HepG2 (cell line): ENCODE data around the gene CNPY4. TPM values are rescaled to one million over a fixed set of nuclear protein-coding genes. Genes with fewer than 3 reads are reported as not detected.
A peak's percentile ranks its signal among the peaks of the same experiment; 100 is the strongest.

ENCODE experiments used
- CBX2 ChIP-seq, 2 experiments: fragments of 200-600 bp in 1 of 2; sonication (generic); formaldehyde crosslinking in 1 of 2; IDR thresholded peaks; 2 replicates each; pipeline versions ENCODE4 v1.7.0 to v1.8.1; 2018 to 2022; ENCODE audit warnings: low read depth in 2 of 2, low read length in 1 of 2, mild to moderate bottlenecking in 1 of 2, missing genetic modification reagents in 1 of 2
- DNMT1 ChIP-seq: sonication (generic); formaldehyde crosslinking; IDR thresholded peaks from 2 replicates; pipeline ENCODE4 v1.5.1; 2020; ENCODE audit warnings: mild to moderate bottlenecking, missing genetic modification reagents
- HINFP ChIP-seq: sonication (generic); formaldehyde crosslinking; IDR thresholded peaks from 2 replicates; pipeline ENCODE4 v1.4.0; 2020; ENCODE audit warnings: low read depth, mild to moderate bottlenecking, missing genetic modification reagents
- IRF9 ChIP-seq: sonication (generic); formaldehyde crosslinking; IDR thresholded peaks from 2 replicates; pipeline ENCODE4 v1.8.0; 2022; ENCODE audit warnings: missing genetic modification reagents, mild to moderate bottlenecking, borderline replicate concordance
- KDM3A ChIP-seq: IDR thresholded peaks from 2 replicates; pipeline ENCODE4 v1.6.1; 2018; ENCODE audit warnings: low read depth, missing compliant biosample characterization
- ZFX ChIP-seq: sonication (generic); formaldehyde crosslinking; IDR thresholded peaks from 2 replicates; pipeline ENCODE4 v1.4.0; 2020; ENCODE audit warnings: mild to moderate bottlenecking, low read depth, missing genetic modification reagents, moderate library complexity
- ZGPAT ChIP-seq: IDR thresholded peaks from 2 replicates; pipeline ENCODE4 v1.6.1; 2016; ENCODE audit warnings: mild to moderate bottlenecking
- ZMAT5 ChIP-seq: sonication (generic); formaldehyde crosslinking; IDR thresholded peaks from 2 replicates; pipeline ENCODE4 v1.5.0; 2020; ENCODE audit warnings: mild to moderate bottlenecking, low read depth, missing genetic modification reagents, borderline replicate concordance
- ZNF543 ChIP-seq: sonication (generic); formaldehyde crosslinking; IDR thresholded peaks from 2 replicates; pipeline ENCODE4 v1.4.0; 2020; ENCODE audit warnings: mild to moderate bottlenecking, missing genetic modification reagents
- ZNF589 ChIP-seq: sonication (generic); formaldehyde crosslinking; conservative IDR thresholded peaks from 2 replicates; pipeline ENCODE4 v1.8.0; 2022; ENCODE audit warnings: mild to moderate bottlenecking, moderate library complexity, missing genetic modification reagents
- ZNF792 ChIP-seq: IDR thresholded peaks from 2 replicates; pipeline ENCODE4 v1.6.1; 2016
- ZSCAN31 ChIP-seq: sonication (generic); formaldehyde crosslinking; IDR thresholded peaks from 2 replicates; pipeline ENCODE4 v1.5.0; 2020; ENCODE audit warnings: low read depth, mild to moderate bottlenecking, missing genetic modification reagents
- polyA plus RNA-seq, 8 experiments: library from polyadenylated mRNA; depleted of rRNA in 3 of 8; stranded (reverse) in 7 of 8; unstranded in 1 of 8; fragments of >200 nt; fragmentation: Illumina TruSeq in 4 of 8; extraction: Trizol in 4 of 8; gene quantifications; 2 replicates each; pipeline versions ENCODE4 v1.2.1 to v1.2.3, GENCODE V29; 2011 to 2016; ENCODE audit warnings: low read depth in 4 of 8, missing spikeins in 1 of 8, mixed read lengths in 1 of 8; ENCODE audit not compliant: insufficient read depth in 1 of 8
- total RNA-seq, 5 experiments: library from RNA; depleted of rRNA; stranded (reverse); fragments of >200 nt; fragmentation: Illumina TruSeq; extraction: Trizol; gene quantifications; 2 replicates each; pipeline ENCODE4 v1.2.3, GENCODE V29; 2016; ENCODE audit warnings: low read depth in 1 of 5
- TF ChIP-seq, protein P1 (sequence below): sonication (generic); formaldehyde crosslinking; conservative IDR thresholded peaks from 2 replicates; pipeline ENCODE4 v1.4.0; 2020; ENCODE audit warnings: missing genetic modification reagents
- TF ChIP-seq, protein P2 (sequence below): sonication (generic); formaldehyde crosslinking; conservative IDR thresholded peaks from 2 replicates; pipeline ENCODE4 v1.8.0; 2022; ENCODE audit warnings: low read depth, missing genetic modification reagents
- TF ChIP-seq, protein P3 (sequence below): sonication (generic); formaldehyde crosslinking; IDR thresholded peaks from 2 replicates; pipeline ENCODE4 v1.9.0; 2021; ENCODE audit warnings: missing genetic modification reagents, borderline replicate concordance
- TF ChIP-seq, protein P4 (sequence below): sonication (generic); formaldehyde crosslinking; IDR thresholded peaks from 2 replicates; pipeline ENCODE4 v1.5.0; 2020; ENCODE audit warnings: missing genetic modification reagents, mild to moderate bottlenecking, borderline replicate concordance

CNPY4 gene
- total and polyA plus RNA-seq, 2 of the 13 experiments (the other 11 are each of a cell fraction or from before 2014, with no cell fraction given) = 6.2 to 12.7 TPM

- TF ChIP-seq ZNF589 (CRISPR knock-in tag) (peak; percentile 81; the same call in 1 of the 2 replicates), ZMAT5 (CRISPR knock-in tag) (no peak), KDM3A (CRISPR knock-in tag) (0 out of 2 replicates have a peak, but pooled peaks have one; percentile 6), DNMT1 (CRISPR knock-in tag) (peak; percentile 76; the same call in 1 of the 2 replicates), ZSCAN31 (no peak), ZNF792 (CRISPR knock-in tag) (peak; percentile 14; the same call in 1 of the 2 replicates), ZFX (CRISPR knock-in tag) (peak; percentile 73), HINFP (CRISPR knock-in tag) (no peak), IRF9 (peak; percentile 63), ZNF543 (CRISPR knock-in tag) (no peak), CBX2 (IDR thresholded peaks at IDR 0.05; ENCODE audit: low read depth, low read length) (no peak), CBX2 (CRISPR knock-in tag; IDR thresholded peaks at IDR 0.05; ENCODE audit: low read depth) (no peak), ZGPAT (CRISPR knock-in tag) (no peak; the same call in 1 of the 2 replicates)
- TF ChIP-seq, protein P1, sequence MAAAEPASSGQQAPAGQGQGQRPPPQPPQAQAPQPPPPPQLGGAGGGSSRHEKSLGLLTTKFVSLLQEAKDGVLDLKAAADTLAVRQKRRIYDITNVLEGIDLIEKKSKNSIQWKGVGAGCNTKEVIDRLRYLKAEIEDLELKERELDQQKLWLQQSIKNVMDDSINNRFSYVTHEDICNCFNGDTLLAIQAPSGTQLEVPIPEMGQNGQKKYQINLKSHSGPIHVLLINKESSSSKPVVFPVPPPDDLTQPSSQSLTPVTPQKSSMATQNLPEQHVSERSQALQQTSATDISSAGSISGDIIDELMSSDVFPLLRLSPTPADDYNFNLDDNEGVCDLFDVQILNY (CRISPR knock-in tag) = no peak
- TF ChIP-seq, protein P2, sequence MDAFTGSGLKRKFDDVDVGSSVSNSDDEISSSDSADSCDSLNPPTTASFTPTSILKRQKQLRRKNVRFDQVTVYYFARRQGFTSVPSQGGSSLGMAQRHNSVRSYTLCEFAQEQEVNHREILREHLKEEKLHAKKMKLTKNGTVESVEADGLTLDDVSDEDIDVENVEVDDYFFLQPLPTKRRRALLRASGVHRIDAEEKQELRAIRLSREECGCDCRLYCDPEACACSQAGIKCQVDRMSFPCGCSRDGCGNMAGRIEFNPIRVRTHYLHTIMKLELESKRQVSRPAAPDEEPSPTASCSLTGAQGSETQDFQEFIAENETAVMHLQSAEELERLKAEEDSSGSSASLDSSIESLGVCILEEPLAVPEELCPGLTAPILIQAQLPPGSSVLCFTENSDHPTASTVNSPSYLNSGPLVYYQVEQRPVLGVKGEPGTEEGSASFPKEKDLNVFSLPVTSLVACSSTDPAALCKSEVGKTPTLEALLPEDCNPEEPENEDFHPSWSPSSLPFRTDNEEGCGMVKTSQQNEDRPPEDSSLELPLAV (CRISPR knock-in tag) = no peak
- TF ChIP-seq, protein P3, sequence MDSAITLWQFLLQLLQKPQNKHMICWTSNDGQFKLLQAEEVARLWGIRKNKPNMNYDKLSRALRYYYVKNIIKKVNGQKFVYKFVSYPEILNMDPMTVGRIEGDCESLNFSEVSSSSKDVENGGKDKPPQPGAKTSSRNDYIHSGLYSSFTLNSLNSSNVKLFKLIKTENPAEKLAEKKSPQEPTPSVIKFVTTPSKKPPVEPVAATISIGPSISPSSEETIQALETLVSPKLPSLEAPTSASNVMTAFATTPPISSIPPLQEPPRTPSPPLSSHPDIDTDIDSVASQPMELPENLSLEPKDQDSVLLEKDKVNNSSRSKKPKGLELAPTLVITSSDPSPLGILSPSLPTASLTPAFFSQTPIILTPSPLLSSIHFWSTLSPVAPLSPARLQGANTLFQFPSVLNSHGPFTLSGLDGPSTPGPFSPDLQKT = no peak
- TF ChIP-seq, protein P4, sequence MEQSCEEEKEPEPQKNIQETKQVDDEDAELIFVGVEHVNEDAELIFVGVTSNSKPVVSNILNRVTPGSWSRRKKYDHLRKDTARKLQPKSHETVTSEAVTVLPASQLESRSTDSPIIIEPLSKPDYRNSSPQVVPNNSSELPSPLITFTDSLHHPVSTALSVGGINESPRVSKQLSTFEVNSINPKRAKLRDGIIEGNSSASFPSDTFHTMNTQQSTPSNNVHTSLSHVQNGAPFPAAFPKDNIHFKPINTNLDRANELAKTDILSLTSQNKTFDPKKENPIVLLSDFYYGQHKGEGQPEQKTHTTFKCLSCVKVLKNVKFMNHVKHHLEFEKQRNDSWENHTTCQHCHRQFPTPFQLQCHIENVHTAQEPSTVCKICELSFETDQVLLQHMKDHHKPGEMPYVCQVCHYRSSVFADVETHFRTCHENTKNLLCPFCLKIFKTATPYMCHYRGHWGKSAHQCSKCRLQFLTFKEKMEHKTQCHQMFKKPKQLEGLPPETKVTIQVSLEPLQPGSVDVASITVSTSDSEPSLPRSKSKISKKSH (CRISPR knock-in tag) = peak; percentile 3; the same call in 1 of the 2 replicates
Measured at GRCh38 chr7:100126931-100127865, 7.8 kb downstream of the CNPY4 start, which contains the start of gene MBLAC1 (continued).
